Colon (tissue), 2 donors: ENCODE results near the gene SCO2.

Source experiments
- FAIRE-seq: peaks from 2 replicates; lab custom pipeline; 2012; peaks lifted over from hg19 to GRCh38; lab: Jason Lieb, UNC
- donor health status: control.
- donor health status: control.

The SCO2 gene

DNA sequence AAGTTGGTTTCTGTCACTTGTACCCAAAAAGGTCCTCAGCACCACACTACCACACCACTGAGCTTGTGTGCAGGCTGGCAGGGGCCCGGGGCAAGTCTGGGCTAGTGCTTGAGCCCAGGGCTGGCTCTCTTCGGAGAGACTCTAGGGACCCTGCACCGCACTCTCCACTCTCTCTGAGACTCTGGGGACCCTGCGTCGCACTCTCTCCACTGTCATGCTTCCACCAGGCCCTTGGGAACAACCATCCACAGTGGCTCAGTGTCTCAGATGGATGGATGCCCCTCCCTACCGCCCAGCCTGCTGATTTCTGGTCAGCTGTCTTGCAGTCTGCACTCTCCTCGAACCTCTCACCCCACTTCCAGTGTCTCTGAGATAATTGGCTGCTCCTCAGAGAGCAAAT lies 48.5 kb downstream of the SCO2 start:
- no peak for FAIRE-seq

DNA sequence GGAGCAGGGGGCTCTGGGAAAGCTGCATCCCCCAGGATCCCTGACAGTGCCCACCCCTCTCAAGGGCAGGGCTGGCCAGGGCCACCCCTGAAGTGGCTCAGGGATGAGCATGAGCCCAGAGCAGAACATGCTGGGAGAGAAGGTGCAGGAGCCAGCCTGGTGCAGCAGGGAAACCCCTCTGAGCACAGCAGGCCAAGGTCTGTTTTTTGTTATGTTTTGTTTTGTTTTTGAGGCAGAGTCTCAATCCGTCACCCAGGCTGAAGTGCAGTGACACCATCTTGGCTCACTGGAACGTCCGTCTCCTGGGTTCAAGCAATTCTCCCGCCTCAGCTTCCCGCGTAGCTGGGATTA lies 49.8 kb downstream of the SCO2 start:
- FAIRE-seq: no peak

DNA sequence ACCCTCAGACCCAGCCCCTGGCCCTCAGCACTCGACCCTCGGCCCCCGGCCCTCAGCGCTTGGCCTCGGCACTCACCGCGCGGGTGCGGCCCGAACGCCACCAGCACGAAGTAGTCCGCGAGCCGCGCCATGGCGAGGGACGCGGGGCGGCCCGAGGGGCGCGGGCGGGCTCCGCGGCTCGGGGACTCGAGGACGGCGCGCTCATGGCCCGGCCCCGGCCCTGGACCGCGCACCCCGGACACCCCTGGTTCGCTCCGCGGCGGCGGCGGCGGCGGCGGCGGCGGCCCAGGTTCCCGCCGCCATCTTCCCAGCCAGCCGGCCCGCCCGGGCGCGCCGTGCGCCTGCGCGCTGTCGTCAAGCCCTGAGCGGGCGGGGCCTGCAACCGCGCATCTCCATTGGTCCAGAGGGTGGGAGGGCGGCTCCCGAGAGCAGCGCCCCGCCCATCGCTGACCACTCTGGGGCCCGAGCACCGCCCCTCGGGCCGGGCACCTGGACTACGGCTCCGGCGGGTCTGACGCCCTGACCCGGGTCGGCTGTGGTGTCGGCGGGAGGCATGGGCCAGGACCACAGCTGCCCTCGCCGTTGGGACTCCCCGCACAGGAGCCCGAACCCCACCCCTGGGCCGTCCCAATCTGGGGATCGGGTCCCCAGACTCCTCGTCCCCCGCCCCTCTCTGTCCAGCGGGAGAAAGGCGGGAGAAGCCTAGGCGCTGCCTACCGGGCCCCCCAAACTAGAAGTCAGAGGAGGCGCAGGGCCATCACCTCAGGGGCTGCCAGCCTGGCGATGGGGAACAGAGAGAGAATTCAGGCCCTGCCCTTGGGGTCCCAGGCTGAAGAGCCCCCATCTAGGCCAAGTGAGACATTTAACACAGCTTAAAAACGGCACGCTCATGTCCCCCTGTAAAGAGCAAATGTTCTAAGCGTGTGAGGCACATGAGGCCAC lies 50.4 kb downstream of the SCO2 start, which contains the start of gene SBF1:
TSS of gene SBF1 (minus strand) at position 326 of the 942 bp plus-strand sequence. CDS start at position 131, 195 bp downstream.
- FAIRE-seq: no peak

GRCh38 chr22:50473855-50474671 lies 51.3 kb downstream of the SCO2 start:
- FAIRE-seq: no peak
